Right lobe of liver (tissue), 6 donors: Measurements from ENCODE around the gene WDR77. TPM values are rescaled to one million over a fixed set of nuclear protein-coding genes. Genes with fewer than 3 reads are reported as not detected.

Experiments used
- ATAC-seq, 4 donors: fragments of 200-7000 bp; cut with Tn5 transposase; one replicate each; pipeline ENCODE4 v1.9.1; 2020; ENCODE audit warnings: mild to moderate bottlenecking in 4 of 4, moderate library complexity in 4 of 4
- DNase-seq, 3 donors: peaks; one replicate each; pipeline ENCODE4 v3.0.0-alpha.2; 2020
- H3K27ac ChIP-seq, 3 donors: fragments of 200-600 bp; one replicate each; pipeline ENCODE4 v1.8.0; 2022
- H3K27me3 ChIP-seq, 2 donors: fragments of 200-600 bp; one replicate each; pipeline ENCODE4 v1.8.0; 2022
- H3K36me3 ChIP-seq, 4 donors: fragments of 200-600 bp; sonication (generic) in 1 of 4; one replicate each; pipeline versions ENCODE4 v1.5.1 to v1.8.0; 2017 to 2022; ENCODE audit warnings: control low read depth in 1 of 4
- H3K4me1 ChIP-seq, 4 donors: fragments of 200-600 bp; sonication (generic) in 1 of 4; one replicate each; pipeline versions ENCODE4 v1.5.1 to v1.8.0; 2017 to 2022; ENCODE audit warnings: control low read depth in 1 of 4
- H3K4me3 ChIP-seq, 3 donors: fragments of 200-600 bp; one replicate each; pipeline ENCODE4 v1.8.0; 2022
- H3K9me3 ChIP-seq, 4 donors: fragments of 200-600 bp; sonication (generic) in 1 of 4; one replicate each; pipeline versions ENCODE4 v1.5.1 to v1.8.0; 2017 to 2022; ENCODE audit warnings: control low read depth in 1 of 4
- CTCF ChIP-seq, 4 donors: fragments of 200-600 bp in 3 of 4; fragments of 450-650 bp in 1 of 4; IDR thresholded peaks; one replicate each; pipeline versions ENCODE4 v1.5.1 to v1.8.0; 2016 to 2022; ENCODE audit warnings: antibody characterized with exemption in 4 of 4, mild to moderate bottlenecking in 2 of 4
- POLR2A ChIP-seq: fragments of 450-650 bp; IDR thresholded peaks from one replicate; pipeline ENCODE4 v1.6.1; 2017; ENCODE audit warnings: antibody characterized with exemption, mild to moderate bottlenecking
- WGBS: methylation state at CpG from one replicate; pipeline ENCODE4 v1.1.6; 2018; ENCODE audit warnings: low coverage, low lambda C conversion rate; ENCODE audit not compliant: insufficient coverage; ENCODE audit errors: missing lambda C conversion rate; 5-methylcytosine and 5-hydroxymethylcytosine counted together
- intact Hi-C, 2 donors: fragments of 100-400 bp; cut with DNase I; formaldehyde crosslinking; loops; one replicate each; pipeline versions ENCODE4 v1.11.2 to v1.14.1; 2022
- total RNA-seq, 6 experiments: library from RNA; depleted of rRNA in 2 of 6; stranded (reverse); fragments of >200 nt in 2 of 6; fragmentation: NEBNext Ultra II Directional in 3 of 6; extraction: Animal tissue kit (Norgen Biotek cat#: 25700) in 3 of 6; gene quantifications; one replicate each; pipeline versions ENCODE4 v1.1.0 to v1.2.4, GENCODE V29; 2016 to 2023
- donor health status: DM: no; HTN: yes; CAD: no.
- donor health status: DM: no; HTN: no; CAD: no.
- donor health status: DM: no; HTN: no; CAD: no.
- donor health status: DM: no; HTN: yes; CAD: no.
- donor health status: DM: no; HTN: yes; CAD: no.

WDR77 gene
- total RNA-seq, 6 experiments from 2014 or later: 11.4 to 27.3 (median 14.0) TPM

- no peaks in the 10 kb centered on the region for H3K4me1 ChIP-seq
- H3K4me3 ChIP-seq: no peak overlapping the region
- TF ChIP-seq POLR2A (no peak), CTCF (IDR thresholded peaks at IDR 0.05) (no peak)
- H3K36me3 ChIP-seq: no peaks in the 10 kb centered on the region
- intact Hi-C loops: no loop called here
- no peak for ATAC-seq
- H3K27me3 ChIP-seq: no peaks in the 10 kb centered on the region
- DNase-seq: no peak
- no peaks in the 10 kb centered on the region for H3K9me3 ChIP-seq
- no peak overlapping the region for H3K27ac ChIP-seq
Measured at GRCh38 chr1:111484391-111485026, 35.5 kb upstream of the WDR77 start.

- no peak overlapping the region for H3K27ac ChIP-seq
- intact Hi-C loops: no loop called here
- WGBS: 67% methylated on average over 1 of the region's 2 CpGs
- no peaks in the 10 kb centered on the region for H3K36me3 ChIP-seq
- ATAC-seq (no peak), DNase-seq (no peak)
- no peak for TF ChIP-seq CTCF (IDR thresholded peaks at IDR 0.05)
- no peak for TF ChIP-seq POLR2A
- no peaks in the 10 kb centered on the region for H3K27me3 ChIP-seq
- no peaks in the 10 kb centered on the region for H3K4me1 ChIP-seq
- no peaks in the 10 kb centered on the region for H3K9me3 ChIP-seq
- H3K4me3 ChIP-seq: no peak overlapping the region
Measured at GRCh38 chr1:111483876-111484275, 34.8 kb upstream of the WDR77 start.

GRCh38 chr1:111483166-111483565, 34.1 kb upstream of the WDR77 start:
- H3K4me1 ChIP-seq: no peaks in the 10 kb centered on the region
- TF ChIP-seq CTCF (IDR thresholded peaks at IDR 0.05) (no peak), POLR2A (no peak)
- intact Hi-C loops: no loop called here
- ATAC-seq (no peak), DNase-seq (no peak)
- H3K36me3 ChIP-seq: no peaks in the 10 kb centered on the region
- H3K4me3 ChIP-seq: no peak overlapping the region
- H3K27me3 ChIP-seq: no peaks in the 10 kb centered on the region
- no peak overlapping the region for H3K27ac ChIP-seq
- WGBS: 88% methylated on average over 3 of the region's 3 CpGs
- H3K9me3 ChIP-seq: no peaks in the 10 kb centered on the region

GRCh38 chr1:111481387-111482221, 32.5 kb upstream of the WDR77 start:
- DNase-seq: peak; percentile 78 to 81 (median 79)
- peak; percentile 92 to 99 (median 97) for ATAC-seq
- 54% methylated on average over 6 of the region's 8 CpGs for WGBS

More at GRCh38 chr1:111481387-111482221, 32.5 kb upstream of the WDR77 start:
- H3K27ac ChIP-seq: no peak overlapping the region
- no peaks in the 10 kb centered on the region for H3K4me1 ChIP-seq
- TF ChIP-seq CTCF (IDR thresholded peaks at IDR 0.05) (peak; percentile 61 to 69 (median 68)), POLR2A (no peak)
- no peaks in the 10 kb centered on the region for H3K36me3 ChIP-seq
- intact Hi-C loops: no loop called here
- no peaks in the 10 kb centered on the region for H3K27me3 ChIP-seq
- H3K9me3 ChIP-seq: no peaks in the 10 kb centered on the region
- H3K4me3 ChIP-seq: no peak overlapping the region
